IMR-90 (cell line): Measurements from ENCODE around the gene ABHD17A. TPM values are rescaled to one million over a fixed set of nuclear protein-coding genes. Genes with fewer than 3 reads are reported as not detected.

Experiments used
- ATAC-seq: fragments of 200-7000 bp; cut with Tn5 transposase; 2 replicates; pipeline ENCODE4 v1.9.1; 2020; ENCODE audit warnings: low read depth, mild to moderate bottlenecking, moderate library complexity
- BruUV-seq: library from RNA; stranded (reverse); fragments of 400-500 nt; replicated peaks from 2 replicates; lab custom pipeline; 2021; lab: Mats Ljungman, UMichigan
- CTCF ChIA-PET: fragments of 300-600 bp; formaldehyde crosslinking; extraction: SDS; loops from one replicate; lab custom pipeline; 2021; ENCODE audit warnings: antibody characterized with exemption; lab: Yijun Ruan, JAX
- POLR2A ChIA-PET: fragments of 300-600 bp; sonication (Branson Sonifier 250); formaldehyde crosslinking; loops from one replicate; lab custom pipeline; 2022; ENCODE audit warnings: antibody characterized with exemption; ENCODE audit not compliant: unreplicated experiment; lab: Charles Lee
- DNase-seq: peaks from one replicate; pipeline ENCODE4 v3.0.0; 2013
- H2AFZ ChIP-seq: replicated peaks from 2 replicates; pipeline ENCODE3; 2013; ENCODE audit warnings: low read length, mild to moderate bottlenecking; ENCODE audit not compliant: poor library complexity
- H2AK5ac ChIP-seq: 2 replicates; pipeline ENCODE4 v1.6.1; 2013; ENCODE audit warnings: low read depth, low read length, inconsistent platforms
- H2AK9ac ChIP-seq: replicated peaks from 2 replicates; pipeline ENCODE3; 2013; ENCODE audit warnings: mild to moderate bottlenecking, low read depth, low read length, moderate library complexity; ENCODE audit not compliant: poor library complexity
- H2BK120ac ChIP-seq: 2 replicates; pipeline ENCODE4 v1.6.1; 2013; ENCODE audit warnings: low read depth, low read length, inconsistent platforms
- H2BK15ac ChIP-seq: 3 replicates; pipeline ENCODE4 v1.6.1; 2013; ENCODE audit warnings: low read depth, low read length, inconsistent platforms
- H2BK20ac ChIP-seq: 2 replicates; pipeline ENCODE4 v1.6.1; 2013; ENCODE audit warnings: low read depth, mild to moderate bottlenecking, inconsistent platforms, low read length, moderate library complexity
- H2BK5ac ChIP-seq: 2 replicates; pipeline ENCODE4 v1.6.1; 2013; ENCODE audit warnings: mild to moderate bottlenecking, low read depth, low read length, inconsistent platforms; ENCODE audit not compliant: poor library complexity, severe bottlenecking
- H3K14ac ChIP-seq: replicated peaks from 2 replicates; pipeline ENCODE4 v1.6.1; 2013; ENCODE audit warnings: low read depth, low read length, inconsistent platforms
- H3K18ac ChIP-seq: 2 replicates; pipeline ENCODE4 v1.6.1; 2013; ENCODE audit warnings: low read depth, low read length, control low read depth
- H3K23ac ChIP-seq: 2 replicates; pipeline ENCODE4 v1.6.1; 2013; ENCODE audit warnings: low read depth, low read length, inconsistent platforms
- H3K27ac ChIP-seq: 2 replicates; pipeline ENCODE4 v1.5.1; 2013; ENCODE audit warnings: mild to moderate bottlenecking, control low read depth, low read length; ENCODE audit not compliant: insufficient read depth
- H3K27me3 ChIP-seq: 2 replicates; pipeline ENCODE4 v1.6.1; 2013; ENCODE audit warnings: low read length; ENCODE audit not compliant: control insufficient read depth, insufficient read depth
- H3K36me3 ChIP-seq: 2 replicates; pipeline ENCODE4 v1.6.1; 2013; ENCODE audit warnings: low read length, mixed read lengths; ENCODE audit not compliant: control insufficient read depth, insufficient read depth
- H3K4ac ChIP-seq: 2 replicates; pipeline ENCODE4 v1.6.1; 2013; ENCODE audit warnings: low read depth, low read length, inconsistent platforms
- H3K4me1 ChIP-seq: 2 replicates; pipeline ENCODE4 v1.6.1; 2013; ENCODE audit warnings: low read length, mixed read lengths; ENCODE audit not compliant: control insufficient read depth, insufficient read depth
- H3K4me2 ChIP-seq: 2 replicates; pipeline ENCODE4 v1.6.1; 2013; ENCODE audit warnings: low read depth, mild to moderate bottlenecking, control low read depth, low read length, moderate library complexity
- H3K4me3 ChIP-seq: 2 replicates; pipeline ENCODE4 v1.5.1; 2013; ENCODE audit warnings: low read depth, mild to moderate bottlenecking, control low read depth, low read length, moderate library complexity; ENCODE audit not compliant: insufficient read depth
- H3K56ac ChIP-seq: 2 replicates; pipeline ENCODE4 v1.6.1; 2013; ENCODE audit warnings: low read length, inconsistent platforms; ENCODE audit not compliant: insufficient read depth; ENCODE audit errors: extremely low read depth
- H3K79me1 ChIP-seq, 2 experiments: 2 replicates each; pipeline ENCODE4 v1.6.1; 2013; ENCODE audit warnings: low read length in 2 of 2, inconsistent platforms in 1 of 2, low read depth in 1 of 2
- H3K9ac ChIP-seq: 2 replicates; pipeline ENCODE4 v1.6.1; 2013; ENCODE audit warnings: low read depth, low read length, control low read depth
- H3K9me1 ChIP-seq: 2 replicates; pipeline ENCODE4 v1.6.1; 2013; ENCODE audit warnings: low read length, inconsistent platforms; ENCODE audit not compliant: insufficient read depth
- H3K9me3 ChIP-seq: 2 replicates; pipeline ENCODE4 v1.6.1; 2013; ENCODE audit warnings: low read length; ENCODE audit not compliant: control insufficient read depth, insufficient read depth
- H4K20me1 ChIP-seq: 2 replicates; pipeline ENCODE4 v1.6.1; 2013; ENCODE audit warnings: low read length, inconsistent platforms; ENCODE audit not compliant: insufficient read depth
- H4K5ac ChIP-seq: 2 replicates; pipeline ENCODE4 v1.6.1; 2013; ENCODE audit warnings: mild to moderate bottlenecking, low read depth, low read length, control low read depth
- H4K8ac ChIP-seq, 2 experiments: 2 replicates each; pipeline ENCODE4 v1.6.1; 2013; ENCODE audit warnings: low read depth in 2 of 2, low read length in 2 of 2, control low read depth in 1 of 2, inconsistent platforms in 1 of 2
- H4K91ac ChIP-seq: 2 replicates; pipeline ENCODE4 v1.6.1; 2013; ENCODE audit warnings: low read depth, low read length, inconsistent platforms; ENCODE audit not compliant: insufficient read depth
- BHLHE40 ChIP-seq: fragments of 150-350 bp; IDR thresholded peaks from 2 replicates; pipeline ENCODE4 v1.6.1; 2016; ENCODE audit warnings: mild to moderate bottlenecking, low read depth, low read length
- CEBPB ChIP-seq: IDR thresholded peaks from 2 replicates; pipeline ENCODE4 v1.6.1; 2012; ENCODE audit warnings: low read depth, low read length, improper control_type of control experiment
- CHD1 ChIP-seq: IDR thresholded peaks from 2 replicates; pipeline ENCODE4 v1.6.1; 2012; ENCODE audit warnings: low read depth, low read length, improper control_type of control experiment
- CTCF ChIP-seq: conservative IDR thresholded peaks from 2 replicates; pipeline ENCODE4 v1.5.1; 2012; ENCODE audit warnings: mild to moderate bottlenecking, low read depth, low read length, improper control_type of control experiment
- FOS ChIP-seq: fragments of 150-350 bp; IDR thresholded peaks from 2 replicates; pipeline ENCODE4 v1.6.1; 2016; ENCODE audit warnings: low read depth, low read length
- MAFK ChIP-seq: IDR thresholded peaks from 2 replicates; pipeline ENCODE4 v1.6.1; 2012; ENCODE audit warnings: low read depth, low read length, improper control_type of control experiment
- MAZ ChIP-seq: IDR thresholded peaks from 2 replicates; pipeline ENCODE4 v1.6.1; 2012; ENCODE audit warnings: low read depth, mild to moderate bottlenecking, low read length, improper control_type of control experiment, moderate library complexity, borderline replicate concordance
- MXI1 ChIP-seq: IDR thresholded peaks from 2 replicates; pipeline ENCODE4 v1.6.1; 2012; ENCODE audit warnings: low read depth, mild to moderate bottlenecking, low read length, moderate library complexity, borderline replicate concordance
- NFE2L2 ChIP-seq: fragments of 150-350 bp; IDR thresholded peaks from 2 replicates; pipeline ENCODE4 v1.6.1; 2016; ENCODE audit warnings: low read depth, mild to moderate bottlenecking, low read length
- POLR2A ChIP-seq: IDR thresholded peaks from 2 replicates; pipeline ENCODE4 v1.6.1; 2012; ENCODE audit warnings: mild to moderate bottlenecking, low read depth, low read length
- RAD21 ChIP-seq: IDR thresholded peaks from 2 replicates; pipeline ENCODE4 v1.6.1; 2012; ENCODE audit warnings: low read length, improper control_type of control experiment
- RCOR1 ChIP-seq: IDR thresholded peaks from 2 replicates; pipeline ENCODE4 v1.6.1; 2012; ENCODE audit warnings: mild to moderate bottlenecking, low read length, improper control_type of control experiment; ENCODE audit not compliant: insufficient replicate concordance
- RFX5 ChIP-seq: IDR thresholded peaks from 2 replicates; pipeline ENCODE4 v1.8.0; 2012; ENCODE audit warnings: low read depth, mild to moderate bottlenecking, low read length, moderate library complexity
- SMC3 ChIP-seq: fragments of 150-350 bp; IDR thresholded peaks from 2 replicates; pipeline ENCODE4 v1.6.1; 2016; ENCODE audit warnings: low read depth, mild to moderate bottlenecking, antibody characterized with exemption, low read length, moderate library complexity
- USF2 ChIP-seq: fragments of 150-350 bp; IDR thresholded peaks from 2 replicates; pipeline ENCODE4 v1.6.1; 2017; ENCODE audit warnings: mild to moderate bottlenecking, antibody characterized with exemption, low read length, low read depth
- WGBS, 2 experiments: methylation state at CpG; one replicate each; pipeline versions ENCODE4 v1.1.5 to v1.1.7; 2013; ENCODE audit warnings: missing lambda C conversion rate in 2 of 2; ENCODE audit not compliant: insufficient read length in 1 of 2; ENCODE audit errors: extremely low coverage in 2 of 2; 5-methylcytosine and 5-hydroxymethylcytosine counted together
- dilution Hi-C: fragments of 300-500 bp; cut with HindIII; formaldehyde crosslinking; loops from one replicate; pipeline ENCODE4 v1.14.3; 2018; ENCODE audit warnings: low sequenced_read_pairs; ENCODE audit not compliant: unreplicated experiment
- in situ Hi-C: fragments of 300-500 bp; cut with MboI; formaldehyde crosslinking; loops from 3 replicates; pipeline ENCODE4 v1.14.3; 2019; ENCODE audit warnings: low sequenced_read_pairs, inconsistent platforms, mixed read lengths
- intact Hi-C: fragments of 100-400 bp; cut with micrococcal nuclease; formaldehyde crosslinking; loops from 2 replicates; pipeline ENCODE4 v1.10.0; 2022
- polyA plus RNA-seq, 3 experiments: library from polyadenylated mRNA; depleted of rRNA; stranded (reverse); fragments of >200 nt; gene quantifications; 2 replicates each; pipeline ENCODE4 v1.2.3, GENCODE V29; 2012; ENCODE audit warnings: low replicate concordance in 1 of 3
- total RNA-seq: library from RNA; depleted of rRNA; stranded (reverse); fragments of >200 nt; gene quantifications from 2 replicates; pipeline ENCODE4 v1.2.3, GENCODE V29; 2012
- TF ChIP-seq, protein P1 (sequence below): fragments of 150-350 bp; IDR thresholded peaks from 2 replicates; pipeline ENCODE4 v1.6.1; 2016; ENCODE audit warnings: low read depth, mild to moderate bottlenecking, low read length, moderate library complexity, borderline replicate concordance

ABHD17A gene
- total and polyA plus RNA-seq, 2 of the 4 experiments (the other 2 are of a cell fraction): 37.8 to 76.2 TPM

DNA sequence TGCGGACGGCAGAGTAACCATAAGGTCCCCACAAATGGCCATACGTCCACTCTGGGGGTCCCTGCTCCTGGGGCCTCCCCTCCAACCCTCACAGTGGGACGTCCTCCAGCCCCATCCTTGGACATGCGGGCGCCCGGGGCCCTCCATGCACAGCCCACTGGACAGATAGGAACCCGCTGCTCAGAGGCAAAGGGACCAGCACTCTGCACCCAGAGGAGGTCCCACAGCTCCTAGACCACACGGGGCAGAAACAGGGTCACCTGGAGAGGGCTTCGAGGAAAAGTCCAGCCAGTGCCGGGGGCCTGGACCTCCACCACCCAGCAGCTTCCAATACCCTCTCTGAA is 48.1 kb downstream of the ABHD17A start:
- no peak for ATAC-seq
- POLR2A ChIA-PET: no interaction called here
- H3K27me3 ChIP-seq: no peaks in the 10 kb centered on the region
- intact Hi-C loops (no loop called here), in situ Hi-C loops (no loop called here), dilution Hi-C loops (no loop called here)
- H2AK9ac ChIP-seq: peak overlapping the region; percentile 62
- CTCF ChIA-PET: interaction anchor here (0.6 to 3.9 kb wide), 3 partner anchors 11 to 13 kb away, joined by 3 to 17 read pairs (median 4); no protein-coding TSS in a partner anchor
- H3K9me3 ChIP-seq: no peaks in the 10 kb centered on the region
- no peak overlapping the region for H4K5ac ChIP-seq
- H2BK120ac ChIP-seq: no peak overlapping the region
- peak overlapping the region; percentile 54 for H2AFZ ChIP-seq
- peaks cover 18 to 79% of the 10 kb centered on the region in 2 experiments for H3K79me1 ChIP-seq
- no peak overlapping the region for H2BK5ac ChIP-seq
- no TSS peak for BruUV-seq
- H2AK5ac ChIP-seq: no peak overlapping the region
- H3K4ac ChIP-seq: no peak overlapping the region
- WGBS, 2 experiments: 76% methylated on average over 5 of the region's 11 CpGs; no CpG with 5 or more reads in 1 of the 2 experiments
- H3K4me1 ChIP-seq: no peaks in the 10 kb centered on the region
- peaks cover 96% of the 10 kb centered on the region for H4K20me1 ChIP-seq
- no peak overlapping the region for H3K14ac ChIP-seq
- peaks cover 3% of the 10 kb centered on the region for H3K36me3 ChIP-seq
- no peak overlapping the region for H4K91ac ChIP-seq
- H2BK15ac ChIP-seq: no peak overlapping the region
- H2BK20ac ChIP-seq: no peak overlapping the region
- H3K27ac ChIP-seq: no peak overlapping the region
- H3K9me1 ChIP-seq: no peaks in the 10 kb centered on the region
- no peak overlapping the region for H4K8ac ChIP-seq
- DNase-seq: no peak
- no peak overlapping the region for H3K9ac ChIP-seq
- H3K56ac ChIP-seq: no peak overlapping the region
- no peak overlapping the region for H3K4me2 ChIP-seq
- TF ChIP-seq NFE2L2 (no peak), CEBPB (no peak), SMC3 (no peak), RCOR1 (no peak), POLR2A (no peak), USF2 (no peak), RAD21 (no peak), MAZ (no peak), BHLHE40 (no peak), FOS (no peak), CTCF (no peak), RFX5 (no peak), CHD1 (no peak), MXI1 (no peak), MAFK (no peak)
- TF ChIP-seq, protein P1, sequence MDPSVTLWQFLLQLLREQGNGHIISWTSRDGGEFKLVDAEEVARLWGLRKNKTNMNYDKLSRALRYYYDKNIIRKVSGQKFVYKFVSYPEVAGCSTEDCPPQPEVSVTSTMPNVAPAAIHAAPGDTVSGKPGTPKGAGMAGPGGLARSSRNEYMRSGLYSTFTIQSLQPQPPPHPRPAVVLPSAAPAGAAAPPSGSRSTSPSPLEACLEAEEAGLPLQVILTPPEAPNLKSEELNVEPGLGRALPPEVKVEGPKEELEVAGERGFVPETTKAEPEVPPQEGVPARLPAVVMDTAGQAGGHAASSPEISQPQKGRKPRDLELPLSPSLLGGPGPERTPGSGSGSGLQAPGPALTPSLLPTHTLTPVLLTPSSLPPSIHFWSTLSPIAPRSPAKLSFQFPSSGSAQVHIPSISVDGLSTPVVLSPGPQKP: no peak
- H3K18ac ChIP-seq: no peak overlapping the region
- H3K4me3 ChIP-seq: no peak overlapping the region
- no peak overlapping the region for H3K23ac ChIP-seq
